GM12878 (cell line): ENCODE data around the gene COX10. TPM values are rescaled to one million over a fixed set of nuclear protein-coding genes. Genes with fewer than 3 reads are reported as not detected.

ENCODE experiments used
- ATAC-seq: fragments of 200-7000 bp; cut with Tn5 transposase; 3 replicates; pipeline ENCODE4 v1.9.1; 2020; ENCODE audit warnings: mild to moderate bottlenecking, moderate library complexity
- BruUV-seq: library from RNA; stranded (reverse); fragments of 400-500 nt; replicated peaks from 2 replicates; lab custom pipeline; 2021; lab: Mats Ljungman, UMichigan
- CTCF ChIA-PET: fragments of 300-600 bp; sonication (Branson Sonifier 250); formaldehyde crosslinking; extraction: SDS; loops from one replicate; lab custom pipeline; 2021; ENCODE audit warnings: inconsistent platforms; lab: Yijun Ruan, JAX
- POLR2A ChIA-PET: fragments of 350-600 bp; formaldehyde crosslinking; extraction: SDS; loops from one replicate; lab custom pipeline; 2021; ENCODE audit warnings: inconsistent platforms; lab: Charles Lee
- RAD21 ChIA-PET: fragments of 300-600 bp; sonication (Branson Sonifier 250); formaldehyde crosslinking; loops from one replicate; lab custom pipeline; 2023; ENCODE audit warnings: antibody characterized with exemption; ENCODE audit not compliant: unreplicated experiment; lab: Charles Lee
- SMC1A ChIA-PET: fragments of 300-600 bp; sonication (Branson Sonifier 250); formaldehyde crosslinking; loops from one replicate; lab custom pipeline; 2023; ENCODE audit not compliant: unreplicated experiment, uncharacterized antibody; lab: Charles Lee
- DNase-seq: peaks from one replicate; pipeline ENCODE4 v3.0.0-alpha.2; 2011; ENCODE audit warnings: low read depth, low spot score
- FAIRE-seq: peaks from 3 replicates; lab custom pipeline; 2011; peaks lifted over from hg19 to GRCh38; lab: Jason Lieb, UNC
- H2AFZ ChIP-seq: 2 replicates; pipeline ENCODE4 v1.6.0; 2011; ENCODE audit warnings: low read depth, low read length, control low read depth; ENCODE audit not compliant: control insufficient read depth
- H3K27ac ChIP-seq: 2 replicates; pipeline ENCODE4 v1.5.1; 2011; ENCODE audit warnings: control low read depth; ENCODE audit not compliant: control insufficient read depth, insufficient read depth
- H3K27me3 ChIP-seq, 2 experiments: replicated peaks in 1 of 2; 2 replicates each; pipeline versions ENCODE4 v1.6.0 to v1.6.1; 2011; ENCODE audit warnings: low read length in 1 of 2; ENCODE audit not compliant: control insufficient read depth in 2 of 2, insufficient read depth in 2 of 2
- H3K36me3 ChIP-seq, 2 experiments: 2 replicates each; pipeline ENCODE4 v1.5.1; 2011; ENCODE audit warnings: low read length in 1 of 2; ENCODE audit not compliant: control insufficient read depth in 2 of 2, insufficient read depth in 2 of 2
- H3K4me1 ChIP-seq: 2 replicates; pipeline ENCODE4 v1.6.1; 2011; ENCODE audit warnings: mild to moderate bottlenecking, low read length, moderate library complexity, mixed read lengths; ENCODE audit not compliant: control insufficient read depth, insufficient read depth
- H3K4me2 ChIP-seq: 2 replicates; pipeline ENCODE4 v1.6.0; 2011; ENCODE audit warnings: control low read depth; ENCODE audit not compliant: control insufficient read depth, insufficient read depth
- H3K4me3 ChIP-seq: fragments of 200-600 bp; sonication (generic); 2 replicates; pipeline ENCODE4 v1.5.1; 2016
- H3K79me2 ChIP-seq: 2 replicates; pipeline ENCODE4 v1.6.0; 2011; ENCODE audit warnings: low read length; ENCODE audit not compliant: control insufficient read depth, insufficient read depth
- H3K9ac ChIP-seq: 2 replicates; pipeline ENCODE4 v1.8.0; 2011; ENCODE audit warnings: low read length, control low read depth, mixed read lengths; ENCODE audit not compliant: control insufficient read depth, insufficient read depth
- H3K9me3 ChIP-seq: replicated peaks from 3 replicates; pipeline ENCODE4 v1.5.1; 2011; ENCODE audit warnings: mild to moderate bottlenecking, low read length; ENCODE audit not compliant: control insufficient read depth, insufficient read depth
- H4K20me1 ChIP-seq: 2 replicates; pipeline ENCODE4 v1.6.0; 2011; ENCODE audit not compliant: control insufficient read depth, insufficient read depth
- BCL11A ChIP-seq: IDR thresholded peaks from 2 replicates; pipeline ENCODE4 v1.6.1; 2011; ENCODE audit warnings: low read depth, low read length
- CTCF ChIP-seq, 3 experiments: IDR thresholded peaks in 2 of 3; conservative IDR thresholded peaks in 1 of 3; 2 replicates each; pipeline ENCODE4 v1.5.1; 2011; ENCODE audit warnings: low read depth in 3 of 3, low read length in 3 of 3, mild to moderate bottlenecking in 3 of 3, control low read depth in 2 of 3, moderate library complexity in 2 of 3, inconsistent platforms in 1 of 3, mixed read lengths in 1 of 3; ENCODE audit not compliant: control insufficient read depth in 2 of 3, insufficient read depth in 1 of 3; ENCODE audit errors: extremely low read depth in 1 of 3
- EP300 ChIP-seq, 2 experiments: fragments of 150-350 bp in 1 of 2; IDR thresholded peaks; 2 replicates each; pipeline ENCODE4 v1.6.1; 2011 to 2012; ENCODE audit warnings: low read depth in 2 of 2, low read length in 2 of 2, borderline replicate concordance in 1 of 2, improper control_type of control experiment in 1 of 2, inconsistent platforms in 1 of 2; ENCODE audit not compliant: control insufficient read depth in 1 of 2
- ESRRA ChIP-seq: IDR thresholded peaks from 2 replicates; pipeline ENCODE4 v1.6.1; 2012; ENCODE audit warnings: mild to moderate bottlenecking, low read length, improper control_type of control experiment
- JUND ChIP-seq: IDR thresholded peaks from 2 replicates; pipeline ENCODE4 v1.6.1; 2012; ENCODE audit warnings: low read depth, mild to moderate bottlenecking, low read length, improper control_type of control experiment, moderate library complexity
- MLLT1 ChIP-seq: fragments of 450-650 bp; IDR thresholded peaks from 2 replicates; pipeline ENCODE4 v1.6.1; 2016; ENCODE audit warnings: mild to moderate bottlenecking
- NBN ChIP-seq: fragments of 450-650 bp; IDR thresholded peaks from 2 replicates; pipeline ENCODE4 v1.6.1; 2016
- RAD51 ChIP-seq: fragments of 450-650 bp; IDR thresholded peaks from 2 replicates; pipeline ENCODE4 v1.6.1; 2016; ENCODE audit warnings: moderate library complexity, mild to moderate bottlenecking, inconsistent platforms
- SIN3A ChIP-seq: IDR thresholded peaks from 2 replicates; pipeline ENCODE4 v1.6.1; 2012; ENCODE audit warnings: low read depth, low read length, improper control_type of control experiment
- SMAD5 ChIP-seq: IDR thresholded peaks from 2 replicates; pipeline ENCODE4 v1.6.1; 2016; ENCODE audit warnings: antibody characterized with exemption, low read depth
- STAT1 ChIP-seq: fragments of 450-650 bp; conservative IDR thresholded peaks from 2 replicates; pipeline ENCODE4 v1.6.1; 2014; ENCODE audit warnings: antibody characterized with exemption, mild to moderate bottlenecking
- ZNF384 ChIP-seq: IDR thresholded peaks from 2 replicates; pipeline ENCODE4 v1.6.1; 2012; ENCODE audit warnings: low read depth, mild to moderate bottlenecking, low read length, improper control_type of control experiment, borderline replicate concordance
- ZZZ3 ChIP-seq: IDR thresholded peaks from 2 replicates; pipeline ENCODE4 v1.6.1; 2011; ENCODE audit warnings: low read depth; ENCODE audit not compliant: control insufficient read depth, insufficient read length
- WGBS: methylation state at CpG from one replicate; pipeline ENCODE4 v1.1.6; 2016; ENCODE audit warnings: low lambda C conversion rate; ENCODE audit not compliant: insufficient replicate concordance, insufficient coverage; ENCODE audit errors: missing lambda C conversion rate; 5-methylcytosine and 5-hydroxymethylcytosine counted together
- in situ Hi-C: fragments of 300-500 bp; cut with MboI; formaldehyde crosslinking; loops from 9 replicates; pipeline ENCODE4 v1.14.3; 2018; ENCODE audit warnings: mixed read lengths
- intact Hi-C: fragments of 100-400 bp; cut with micrococcal nuclease; formaldehyde crosslinking; loops from one replicate; pipeline ENCODE4 v1.14.2; 2022; ENCODE audit not compliant: unreplicated experiment
- polyA plus RNA-seq, 11 experiments: library from polyadenylated mRNA; depleted of rRNA in 4 of 11; unstranded in 6 of 11; stranded (reverse) in 5 of 11; fragments of >200 nt; fragmentation: Nextera tagmentation in 4 of 11; fragmentation: Illumina TruSeq in 1 of 11; extraction: Ambion mirVana in 4 of 11; extraction: Trizol in 1 of 11; gene quantifications; 1 replicate in 1 of 11; 2 replicates in 10 of 11; pipeline versions ENCODE4 v1.2.1 to v1.2.3, GENCODE V29; 2011 to 2016; ENCODE audit warnings: inconsistent platforms in 2 of 11, missing spikeins in 2 of 11, low read depth in 1 of 11
- total RNA-seq, 4 experiments: library from RNA; depleted of rRNA in 3 of 4; stranded (reverse); fragments of >200 nt in 3 of 4; fragmentation: Illumina TruSeq in 1 of 4; extraction: Trizol in 1 of 4; gene quantifications; 2 replicates each; pipeline versions ENCODE4 v1.2.1 to v1.2.3, GENCODE V29; 2013 to 2021
- TF ChIP-seq, protein P1 (sequence below): IDR thresholded peaks from 2 replicates; pipeline ENCODE4 v1.6.1; 2012; ENCODE audit warnings: mild to moderate bottlenecking, low read depth, low read length
- TF ChIP-seq, protein P2 (sequence below): fragments of 450-650 bp; IDR thresholded peaks from 2 replicates; pipeline ENCODE4 v1.6.1; 2018; ENCODE audit warnings: mild to moderate bottlenecking, low read depth, moderate library complexity; ENCODE audit not compliant: partially characterized antibody

The COX10 gene
- total and polyA plus RNA-seq, 10 of the 15 experiments (the other 5 are each of a cell fraction or from before 2014, with no cell fraction given): 9.6 to 29.4 (median 21.3) TPM

- 83% methylated on average over 8 of the region's 8 CpGs for WGBS
- SMC1A ChIA-PET: interaction anchor here (0.9 kb wide), 1 partner anchor 9 kb away, joined by 3 read pairs; no protein-coding TSS in a partner anchor
- no peak for TF ChIP-seq EP300 (IDR thresholded peaks at IDR 0.05; ENCODE audit: borderline replicate concordance in 1 of 2, control insufficient read depth in 1 of 2, low read depth in 2 of 2, low read length in 2 of 2)
- TF ChIP-seq STAT1: no peak
- TF ChIP-seq SMAD5: no peak
- no peak for TF ChIP-seq BCL11A
- no peak for TF ChIP-seq ZZZ3
- no peak for TF ChIP-seq ZNF384
- TF ChIP-seq, protein P1, sequence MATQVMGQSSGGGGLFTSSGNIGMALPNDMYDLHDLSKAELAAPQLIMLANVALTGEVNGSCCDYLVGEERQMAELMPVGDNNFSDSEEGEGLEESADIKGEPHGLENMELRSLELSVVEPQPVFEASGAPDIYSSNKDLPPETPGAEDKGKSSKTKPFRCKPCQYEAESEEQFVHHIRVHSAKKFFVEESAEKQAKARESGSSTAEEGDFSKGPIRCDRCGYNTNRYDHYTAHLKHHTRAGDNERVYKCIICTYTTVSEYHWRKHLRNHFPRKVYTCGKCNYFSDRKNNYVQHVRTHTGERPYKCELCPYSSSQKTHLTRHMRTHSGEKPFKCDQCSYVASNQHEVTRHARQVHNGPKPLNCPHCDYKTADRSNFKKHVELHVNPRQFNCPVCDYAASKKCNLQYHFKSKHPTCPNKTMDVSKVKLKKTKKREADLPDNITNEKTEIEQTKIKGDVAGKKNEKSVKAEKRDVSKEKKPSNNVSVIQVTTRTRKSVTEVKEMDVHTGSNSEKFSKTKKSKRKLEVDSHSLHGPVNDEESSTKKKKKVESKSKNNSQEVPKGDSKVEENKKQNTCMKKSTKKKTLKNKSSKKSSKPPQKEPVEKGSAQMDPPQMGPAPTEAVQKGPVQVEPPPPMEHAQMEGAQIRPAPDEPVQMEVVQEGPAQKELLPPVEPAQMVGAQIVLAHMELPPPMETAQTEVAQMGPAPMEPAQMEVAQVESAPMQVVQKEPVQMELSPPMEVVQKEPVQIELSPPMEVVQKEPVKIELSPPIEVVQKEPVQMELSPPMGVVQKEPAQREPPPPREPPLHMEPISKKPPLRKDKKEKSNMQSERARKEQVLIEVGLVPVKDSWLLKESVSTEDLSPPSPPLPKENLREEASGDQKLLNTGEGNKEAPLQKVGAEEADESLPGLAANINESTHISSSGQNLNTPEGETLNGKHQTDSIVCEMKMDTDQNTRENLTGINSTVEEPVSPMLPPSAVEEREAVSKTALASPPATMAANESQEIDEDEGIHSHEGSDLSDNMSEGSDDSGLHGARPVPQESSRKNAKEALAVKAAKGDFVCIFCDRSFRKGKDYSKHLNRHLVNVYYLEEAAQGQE: no peak
- TF ChIP-seq, protein P2, sequence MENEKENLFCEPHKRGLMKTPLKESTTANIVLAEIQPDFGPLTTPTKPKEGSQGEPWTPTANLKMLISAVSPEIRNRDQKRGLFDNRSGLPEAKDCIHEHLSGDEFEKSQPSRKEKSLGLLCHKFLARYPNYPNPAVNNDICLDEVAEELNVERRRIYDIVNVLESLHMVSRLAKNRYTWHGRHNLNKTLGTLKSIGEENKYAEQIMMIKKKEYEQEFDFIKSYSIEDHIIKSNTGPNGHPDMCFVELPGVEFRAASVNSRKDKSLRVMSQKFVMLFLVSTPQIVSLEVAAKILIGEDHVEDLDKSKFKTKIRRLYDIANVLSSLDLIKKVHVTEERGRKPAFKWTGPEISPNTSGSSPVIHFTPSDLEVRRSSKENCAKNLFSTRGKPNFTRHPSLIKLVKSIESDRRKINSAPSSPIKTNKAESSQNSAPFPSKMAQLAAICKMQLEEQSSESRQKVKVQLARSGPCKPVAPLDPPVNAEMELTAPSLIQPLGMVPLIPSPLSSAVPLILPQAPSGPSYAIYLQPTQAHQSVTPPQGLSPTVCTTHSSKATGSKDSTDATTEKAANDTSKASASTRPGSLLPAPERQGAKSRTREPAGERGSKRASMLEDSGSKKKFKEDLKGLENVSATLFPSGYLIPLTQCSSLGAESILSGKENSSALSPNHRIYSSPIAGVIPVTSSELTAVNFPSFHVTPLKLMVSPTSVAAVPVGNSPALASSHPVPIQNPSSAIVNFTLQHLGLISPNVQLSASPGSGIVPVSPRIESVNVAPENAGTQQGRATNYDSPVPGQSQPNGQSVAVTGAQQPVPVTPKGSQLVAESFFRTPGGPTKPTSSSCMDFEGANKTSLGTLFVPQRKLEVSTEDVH: no peak
- TF ChIP-seq SIN3A: no peak
- TF ChIP-seq ESRRA: no peak
- no peak for TF ChIP-seq CTCF (IDR thresholded peaks at IDR 0.05 in 2 of 3, conservative IDR thresholded peaks at IDR 0.05 in 1 of 3; ENCODE audit: control insufficient read depth in 2 of 3, extremely low read depth in 1 of 3, insufficient read depth in 1 of 3, low read depth in 3 of 3, low read length in 3 of 3)
- no peak for TF ChIP-seq JUND
- TF ChIP-seq RAD51: no peak
- no peak for TF ChIP-seq NBN
- TF ChIP-seq MLLT1: no peak
Observed at GRCh38 chr17:14082848-14083247, 13.5 kb downstream of the COX10 start.

More at GRCh38 chr17:14082848-14083247, 13.5 kb downstream of the COX10 start:
- no peaks in the 10 kb centered on the region for H3K4me1 ChIP-seq
- no peak overlapping the region for H3K4me3 ChIP-seq
- ChIA-PET RAD21 (no interaction called here), CTCF (no interaction called here), POLR2A (no interaction called here)
- H3K4me2 ChIP-seq: no peak overlapping the region
- peaks cover 3% of the 10 kb centered on the region; the same call in 1 of the 2 replicates for H3K79me2 ChIP-seq
- no TSS peak for BruUV-seq
- in situ Hi-C loops: no loop called here
- ATAC-seq (no peak), DNase-seq (no peak), FAIRE-seq (no peak)
- peaks cover 2 to 9% of the 10 kb centered on the region in 2 experiments; a peak in 3 of 4 replicates for H3K36me3 ChIP-seq
- no peak overlapping the region for H3K9ac ChIP-seq
- H3K27ac ChIP-seq: no peak overlapping the region
- H3K27me3 ChIP-seq: no peaks in the 10 kb centered on the region
- intact Hi-C loops: no loop called here
- H4K20me1 ChIP-seq: no peaks in the 10 kb centered on the region; the same call in 1 of the 2 replicates
- H2AFZ ChIP-seq: no peak overlapping the region
- H3K9me3 ChIP-seq: no peaks in the 10 kb centered on the region
